Measurements from ENCODE around the gene GABBR2. TPM values are rescaled to one million over a fixed set of nuclear protein-coding genes. Genes with fewer than 3 reads are reported as not detected.
A peak's percentile ranks its signal among the peaks of the same experiment; 100 is the strongest.

Gene GABBR2
- total and polyA plus RNA-seq, 9 of the 15 experiments (the other 6 are each of a cell fraction or from before 2014, with no cell fraction given): 0.15 to 1.9 (median 0.32) TPM

- TF ChIP-seq CBX8 (IDR thresholded peaks at IDR 0.05; ENCODE audit: borderline replicate concordance, extremely low read depth, low read depth, low read length, poor library complexity, severe bottlenecking) (no peak), ZNF668 (CRISPR knock-in tag; IDR thresholded peaks at IDR 0.05) (no peak)
- TF ChIP-seq, protein P1, sequence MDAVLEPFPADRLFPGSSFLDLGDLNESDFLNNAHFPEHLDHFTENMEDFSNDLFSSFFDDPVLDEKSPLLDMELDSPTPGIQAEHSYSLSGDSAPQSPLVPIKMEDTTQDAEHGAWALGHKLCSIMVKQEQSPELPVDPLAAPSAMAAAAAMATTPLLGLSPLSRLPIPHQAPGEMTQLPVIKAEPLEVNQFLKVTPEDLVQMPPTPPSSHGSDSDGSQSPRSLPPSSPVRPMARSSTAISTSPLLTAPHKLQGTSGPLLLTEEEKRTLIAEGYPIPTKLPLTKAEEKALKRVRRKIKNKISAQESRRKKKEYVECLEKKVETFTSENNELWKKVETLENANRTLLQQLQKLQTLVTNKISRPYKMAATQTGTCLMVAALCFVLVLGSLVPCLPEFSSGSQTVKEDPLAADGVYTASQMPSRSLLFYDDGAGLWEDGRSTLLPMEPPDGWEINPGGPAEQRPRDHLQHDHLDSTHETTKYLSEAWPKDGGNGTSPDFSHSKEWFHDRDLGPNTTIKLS (IDR thresholded peaks at IDR 0.05; ENCODE audit: borderline replicate concordance, low read depth): no peak
These were observed 448.1 kb downstream of the GABBR2 start (continued) for GRCh38 chr9:98260635-98261034.

- no peaks in the 10 kb centered on the region for H3K36me3 ChIP-seq (ENCODE audit: control insufficient read depth, insufficient read depth, low read length)
- no peak overlapping the region for H3K9ac ChIP-seq (ENCODE audit: insufficient read depth in 1 of 2, low read depth in 2 of 2, low read length in 2 of 2)
- H3K9me1 ChIP-seq (ENCODE audit: control insufficient read depth, insufficient read depth, low read length): no peaks in the 10 kb centered on the region
- H3K4me3 ChIP-seq: no peak overlapping the region
- DNase-seq (ENCODE audit: extremely low read depth in 1 of 4, low spot score in 3 of 4): no peak
- no peak for TF ChIP-seq SIN3B (IDR thresholded peaks at IDR 0.05; ENCODE audit: low read depth)
- TF ChIP-seq, protein P2, sequence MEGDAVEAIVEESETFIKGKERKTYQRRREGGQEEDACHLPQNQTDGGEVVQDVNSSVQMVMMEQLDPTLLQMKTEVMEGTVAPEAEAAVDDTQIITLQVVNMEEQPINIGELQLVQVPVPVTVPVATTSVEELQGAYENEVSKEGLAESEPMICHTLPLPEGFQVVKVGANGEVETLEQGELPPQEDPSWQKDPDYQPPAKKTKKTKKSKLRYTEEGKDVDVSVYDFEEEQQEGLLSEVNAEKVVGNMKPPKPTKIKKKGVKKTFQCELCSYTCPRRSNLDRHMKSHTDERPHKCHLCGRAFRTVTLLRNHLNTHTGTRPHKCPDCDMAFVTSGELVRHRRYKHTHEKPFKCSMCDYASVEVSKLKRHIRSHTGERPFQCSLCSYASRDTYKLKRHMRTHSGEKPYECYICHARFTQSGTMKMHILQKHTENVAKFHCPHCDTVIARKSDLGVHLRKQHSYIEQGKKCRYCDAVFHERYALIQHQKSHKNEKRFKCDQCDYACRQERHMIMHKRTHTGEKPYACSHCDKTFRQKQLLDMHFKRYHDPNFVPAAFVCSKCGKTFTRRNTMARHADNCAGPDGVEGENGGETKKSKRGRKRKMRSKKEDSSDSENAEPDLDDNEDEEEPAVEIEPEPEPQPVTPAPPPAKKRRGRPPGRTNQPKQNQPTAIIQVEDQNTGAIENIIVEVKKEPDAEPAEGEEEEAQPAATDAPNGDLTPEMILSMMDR (IDR thresholded peaks at IDR 0.05 in 2 of 3, conservative IDR thresholded peaks at IDR 0.05 in 1 of 3; ENCODE audit: insufficient read depth in 2 of 3, low read depth in 1 of 3, low read length in 3 of 3): peak in 1 of 3 experiments; percentile 22; a peak in 2 of 6 replicates
- TF ChIP-seq IFI16 (CRISPR knock-in tag; IDR thresholded peaks at IDR 0.05): no peak
- 0 out of 4 replicates have a peak, but pooled peaks of 1 of the 2 experiments have one; percentile 21 for TF ChIP-seq KDM1A (IDR thresholded peaks at IDR 0.05)
- no peak for TF ChIP-seq ZFP1 (CRISPR knock-in tag; IDR thresholded peaks at IDR 0.05)
- no peaks in the 10 kb centered on the region for H4K20me1 ChIP-seq (replicated peaks; ENCODE audit: control insufficient read depth, insufficient read depth, low read length)
- in situ Hi-C loops (cut with MboI): loop anchor here (5.0 to 25.0 kb wide), 3 partner anchors 52 to 347 kb away; partner anchors contain the start of genes TRIM14 and TRMO
- ChIA-PET CTCF (ENCODE audit: low intra/inter-chr PET ratio) (no interaction called here), POLR2A (interaction anchor here (0.6 kb wide), 1 partner anchor 66 kb away, joined by 3 read pairs; no protein-coding TSS in a partner anchor)
- no peak for FAIRE-seq
- H3K27me3 ChIP-seq (ENCODE audit: control insufficient read depth in 2 of 2, insufficient read depth in 2 of 2, low read length in 2 of 2): no peaks in the 10 kb centered on the region
- WGBS (ENCODE audit: insufficient coverage, low coverage, missing lambda C conversion rate): 63% methylated on average over 3 of the region's 3 CpGs
- peaks cover 8 to 21% of the 10 kb centered on the region in 2 experiments; a peak in 4 of 5 replicates for H3K4me1 ChIP-seq (replicated peaks in 1 of 2; ENCODE audit: control insufficient read depth in 2 of 2, insufficient read depth in 2 of 2, low read length in 2 of 2)
- H3K9me3 ChIP-seq (replicated peaks; ENCODE audit: control insufficient read depth, insufficient read depth, low read depth, low read length): no peaks in the 10 kb centered on the region
- H3K79me2 ChIP-seq (ENCODE audit: control insufficient read depth, insufficient read depth, low read length): peaks cover 12% of the 10 kb centered on the region
- no peak for ATAC-seq
- H3K27ac ChIP-seq (ENCODE audit: extremely low read depth, low read depth, low read length): no peak overlapping the region
- no peak overlapping the region for H3K4me2 ChIP-seq (ENCODE audit: insufficient read depth, low read length)
- H2AFZ ChIP-seq (ENCODE audit: low read depth, low read length): peak overlapping the region; percentile 90; the same call in 1 of the 2 replicates
- intact Hi-C loops (cut with micrococcal nuclease): loop anchor here (5.0 kb wide), 1 partner anchor 277 kb away; the partner anchor contains the start of gene ANP32B
- BruUV-seq (replicated peaks): no TSS peak
These were observed 448.9 kb downstream of the GABBR2 start for GRCh38 chr9:98259791-98260190.

Data from K562 (cell line).